ENCODE measurements around the gene SLC16A6. TPM values are rescaled to one million over a fixed set of nuclear protein-coding genes. Genes with fewer than 3 reads are reported as not detected.
A peak's percentile ranks its signal among the peaks of the same experiment; 100 is the strongest.
"Not testable (repeated sequence)": the region's sequence is repeated elsewhere in the genome, so short reads cannot be mapped to it uniquely, and the experiment has no call there.

Gene SLC16A6
- total RNA-seq, 1 donor from 2014 or later, result 0.21 TPM

DNA sequence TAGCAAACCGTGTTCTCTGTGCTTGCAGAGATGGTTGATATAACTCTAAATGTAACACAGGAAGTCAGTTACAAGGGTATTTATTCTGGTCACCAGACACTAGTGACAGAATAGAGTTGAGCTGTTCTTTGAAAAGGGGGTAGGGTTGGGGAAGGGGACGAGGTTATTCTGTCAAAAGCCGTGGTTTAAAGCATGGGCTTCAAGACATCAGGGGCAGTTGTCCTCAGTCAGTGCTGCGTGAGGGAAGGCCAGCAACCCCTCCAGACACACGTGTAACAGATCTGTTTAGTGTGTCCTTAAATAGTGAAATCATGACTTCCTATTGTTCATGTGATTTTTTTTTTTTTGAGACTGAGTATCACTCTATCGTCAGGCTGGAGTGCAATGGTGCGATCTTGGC is 37.5 kb downstream of the SLC16A6 start:
- DNase-seq (ENCODE audit: low read depth), result not testable (repeated sequence)

DNA sequence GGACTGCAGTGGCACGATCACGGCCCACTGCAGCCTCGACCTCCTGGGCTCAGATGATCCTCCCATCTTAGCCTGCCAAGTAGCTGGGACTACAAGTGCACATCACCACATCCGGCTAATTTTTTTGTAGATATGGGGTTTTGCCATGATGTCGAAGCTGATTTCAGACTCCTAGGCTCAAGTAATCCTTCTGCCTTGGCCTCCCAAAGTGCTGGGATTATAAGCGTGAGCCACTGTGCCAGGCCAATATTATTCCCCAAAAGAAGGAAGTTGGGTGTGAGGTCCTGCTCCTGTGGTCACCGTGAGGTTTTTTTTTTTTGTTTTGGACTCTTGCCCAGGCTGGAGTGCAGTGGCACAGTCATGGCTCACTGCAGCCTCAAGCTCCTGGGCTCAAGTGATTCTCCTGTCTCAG is 41.6 kb downstream of the SLC16A6 start:
- no peak for DNase-seq (ENCODE audit: low read depth)

DNA sequence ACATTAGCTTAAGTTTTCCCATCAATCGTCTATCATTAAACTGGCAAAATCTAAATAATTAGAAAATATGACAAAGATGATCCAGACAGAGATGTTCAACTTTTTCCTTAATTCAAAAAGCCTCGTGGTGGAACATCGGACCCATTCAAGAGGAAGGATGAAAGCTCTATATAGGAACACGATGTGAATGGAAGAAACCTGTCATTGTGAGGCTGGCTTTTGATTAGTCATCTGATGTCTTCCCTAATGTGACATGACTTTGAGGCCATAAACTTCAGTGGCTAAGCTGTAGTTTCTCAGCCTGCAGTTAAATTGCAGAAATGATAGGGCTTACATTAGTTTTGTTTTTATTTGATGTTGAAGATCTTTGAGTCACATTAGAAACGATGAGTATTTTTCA is 42.0 kb downstream of the SLC16A6 start:
- no peak for DNase-seq (ENCODE audit: low read depth)

DNA sequence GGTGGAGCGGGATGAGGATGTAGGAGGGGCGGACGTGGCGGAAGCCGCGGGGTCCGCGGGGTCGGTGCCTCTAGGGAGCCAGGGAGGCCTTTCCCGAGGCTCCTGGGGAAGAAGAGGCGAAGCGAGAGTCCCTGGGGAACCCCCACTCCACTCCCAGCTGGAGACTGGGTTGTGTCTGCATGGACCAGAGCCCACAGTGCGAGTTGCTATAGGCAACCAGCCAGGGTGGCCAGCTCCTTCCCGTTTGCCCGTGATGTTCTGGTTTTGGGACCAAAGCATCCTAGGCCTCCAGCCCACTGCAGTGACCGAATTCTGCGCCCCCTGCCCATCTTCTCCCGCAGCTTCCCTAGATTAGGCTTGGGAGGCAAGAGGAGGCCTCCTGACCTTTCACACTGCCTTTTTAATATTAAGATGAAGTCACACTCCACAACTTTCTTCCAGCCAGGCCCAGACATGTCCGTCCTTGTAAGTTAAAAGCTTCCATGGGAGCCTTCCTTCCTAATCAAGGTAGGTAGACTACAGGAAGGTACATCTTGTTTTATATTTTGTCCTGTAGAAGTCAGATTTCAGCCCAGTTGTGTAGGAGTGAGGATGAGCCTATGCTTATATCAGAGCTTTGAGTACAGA is 42.6 kb downstream of the SLC16A6 start:
- peak; percentile 77 for DNase-seq (ENCODE audit: low read depth)

DNA sequence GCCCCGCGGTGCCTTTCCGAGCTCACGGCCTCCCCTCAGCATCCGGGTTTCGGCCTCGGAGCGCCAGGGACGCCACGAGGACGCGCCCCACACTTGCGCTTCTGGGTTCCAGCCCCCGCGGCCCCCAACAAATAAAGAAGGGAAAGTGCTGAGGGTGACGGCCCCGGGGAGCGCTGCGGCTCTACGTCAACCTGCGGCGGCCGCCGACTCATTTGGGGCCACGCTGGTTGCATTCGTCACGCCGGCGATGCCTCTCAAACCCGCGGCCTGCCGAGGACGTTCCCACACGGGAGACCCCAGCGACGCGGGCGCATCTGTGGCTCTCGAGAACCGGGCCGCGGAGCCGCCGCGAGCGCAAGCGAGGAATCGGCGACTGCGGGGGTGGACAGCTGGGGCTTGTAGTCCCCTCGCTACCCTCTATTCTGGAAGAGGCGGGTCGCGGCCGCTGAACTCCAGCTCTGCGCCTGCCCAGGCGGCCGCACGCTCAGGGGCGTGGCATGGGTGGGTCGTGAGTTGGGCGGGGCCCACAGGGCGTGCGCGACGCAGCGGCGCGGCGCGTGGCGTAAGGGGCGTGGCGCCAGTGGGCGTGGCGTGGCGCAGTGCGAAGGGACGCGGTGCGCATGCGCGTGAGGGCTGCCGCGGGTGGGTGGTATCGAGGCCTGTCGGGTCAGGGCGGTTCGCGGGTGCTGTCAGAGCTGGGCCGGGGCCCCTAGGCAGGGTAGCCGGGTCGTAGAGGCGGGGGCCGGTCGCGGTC is 43.3 kb downstream of the SLC16A6 start, which contains the start of gene AMZ2:
TSS of gene AMZ2 (plus strand) at position 599 of the 754 bp plus-strand sequence. CDS start 2,145 bp downstream, outside the sequence.
- peak; percentile 96 for DNase-seq (ENCODE audit: low read depth)

DNA sequence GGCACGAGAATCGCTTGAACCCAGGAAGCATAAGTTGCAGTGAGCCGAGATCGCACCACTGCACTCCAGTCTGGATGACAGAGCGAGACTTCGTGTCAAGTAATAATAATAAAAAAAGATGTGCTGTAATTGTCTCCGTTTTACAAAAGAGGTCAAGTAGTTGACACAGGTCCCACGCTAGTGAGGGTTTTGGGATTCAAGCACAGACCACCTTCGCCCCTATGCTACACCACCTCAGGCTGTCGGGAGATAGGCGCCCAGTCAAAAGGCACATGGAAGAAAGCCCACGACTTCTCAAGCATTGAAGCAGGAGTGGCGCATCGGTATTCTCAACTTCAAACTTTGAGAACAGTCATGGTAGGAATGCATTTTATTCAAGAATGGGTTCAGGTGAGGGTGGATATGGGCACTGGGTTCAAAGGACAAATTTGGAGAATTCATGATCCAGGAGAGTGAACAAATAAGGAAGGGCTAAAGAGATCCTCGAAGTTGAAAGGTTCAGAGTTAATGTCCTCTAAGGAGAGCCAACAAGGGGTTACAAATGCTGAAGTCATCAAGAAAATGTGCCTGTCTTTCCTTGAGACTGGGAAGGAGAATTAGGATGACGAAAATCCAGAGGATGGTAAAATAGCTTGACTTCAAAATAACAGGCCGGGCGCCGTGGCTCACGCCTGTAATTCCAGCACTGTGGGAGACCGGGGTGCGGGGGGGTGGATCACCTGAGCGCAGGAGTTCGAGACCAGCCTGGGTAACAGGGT is 44.5 kb downstream of the SLC16A6 start:
- no peak for DNase-seq (ENCODE audit: low read depth)

DNA sequence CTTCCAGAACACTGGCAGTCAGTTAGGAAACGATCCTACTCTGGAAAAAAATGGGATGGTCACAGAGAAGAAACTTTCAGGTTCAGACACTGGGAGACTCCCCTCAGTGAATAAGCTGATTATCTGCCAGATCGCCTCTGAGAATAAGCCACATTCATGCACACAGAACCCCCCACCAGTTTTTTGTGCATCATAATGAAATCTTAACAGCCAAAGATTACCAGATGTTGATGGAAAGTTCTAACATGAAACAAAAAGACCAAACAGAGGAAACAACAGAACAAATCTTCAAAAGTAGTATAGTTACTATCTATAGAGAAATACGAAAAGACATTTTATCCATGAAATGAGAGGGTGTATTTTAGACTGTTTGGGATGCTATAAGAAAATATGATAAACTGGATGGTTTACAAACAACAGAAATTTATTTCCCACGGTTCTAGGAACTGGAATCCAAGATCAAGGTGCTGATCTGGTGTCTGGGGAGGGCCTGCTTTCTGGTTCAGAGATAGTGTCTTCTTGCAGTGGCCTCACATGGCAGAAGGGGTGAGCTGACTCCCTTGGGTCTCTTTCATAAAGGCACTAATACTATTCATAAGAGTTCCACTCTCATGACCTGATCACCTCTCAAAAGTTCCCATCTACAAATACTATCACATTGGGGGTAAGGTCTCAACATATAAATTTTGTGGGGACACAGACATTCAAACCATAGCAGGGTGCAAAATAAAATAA is 51.1 kb downstream of the SLC16A6 start:
- DNase-seq (ENCODE audit: low read depth), result no peak

DNA sequence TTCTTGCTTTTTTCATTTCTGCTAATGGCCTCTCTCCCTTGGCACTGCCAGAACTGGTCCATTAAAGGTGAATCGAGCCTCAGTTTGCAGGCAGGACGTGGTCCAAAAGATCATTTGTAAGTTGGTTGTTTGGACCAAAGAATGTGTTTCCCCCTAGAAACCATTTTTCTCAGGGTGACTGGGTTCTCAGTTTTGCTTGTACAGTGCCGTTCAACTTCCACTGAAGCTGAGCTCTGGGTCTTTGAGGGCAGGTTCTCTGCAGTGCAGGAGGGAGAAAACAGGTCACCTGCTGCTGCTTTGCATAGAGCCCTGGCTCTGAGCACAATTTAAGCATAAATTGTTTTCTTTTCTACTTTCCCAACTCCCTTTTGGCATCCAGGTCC is 52.1 kb downstream of the SLC16A6 start:
- no peak for DNase-seq (ENCODE audit: low read depth)

DNA sequence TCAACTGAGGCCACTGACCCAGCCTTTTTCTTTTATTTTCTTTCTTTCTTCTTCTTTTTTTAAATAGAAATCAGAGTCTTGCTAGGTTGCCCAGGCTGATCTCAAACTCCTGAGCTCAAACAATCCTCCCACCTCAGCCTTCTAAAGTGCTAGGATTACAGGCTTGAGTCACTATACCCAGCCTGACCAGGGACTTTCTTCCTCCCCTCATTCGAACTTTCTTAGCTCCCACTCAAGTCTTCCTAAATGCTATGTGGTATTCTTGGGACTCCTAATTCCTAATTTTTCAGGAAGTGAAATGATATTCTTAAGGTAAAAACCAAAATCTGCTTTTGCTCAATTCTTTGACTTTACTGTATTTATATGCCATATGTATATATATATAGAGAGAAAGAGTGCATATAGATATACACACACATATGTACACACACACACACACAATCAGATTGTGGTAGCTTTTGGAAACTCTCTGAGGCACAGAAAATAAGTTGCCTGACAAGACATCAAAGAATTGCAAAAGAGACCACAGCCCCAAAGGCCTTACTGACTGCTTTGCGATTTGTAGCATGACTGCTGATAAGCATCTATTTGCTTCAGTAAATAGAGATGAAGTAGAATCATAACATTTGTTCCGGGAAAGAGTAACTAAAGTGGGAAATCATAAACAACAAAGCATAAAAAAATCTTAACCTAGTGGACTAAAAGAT is 52.6 kb downstream of the SLC16A6 start:
- no peak for DNase-seq (ENCODE audit: low read depth)

DNA sequence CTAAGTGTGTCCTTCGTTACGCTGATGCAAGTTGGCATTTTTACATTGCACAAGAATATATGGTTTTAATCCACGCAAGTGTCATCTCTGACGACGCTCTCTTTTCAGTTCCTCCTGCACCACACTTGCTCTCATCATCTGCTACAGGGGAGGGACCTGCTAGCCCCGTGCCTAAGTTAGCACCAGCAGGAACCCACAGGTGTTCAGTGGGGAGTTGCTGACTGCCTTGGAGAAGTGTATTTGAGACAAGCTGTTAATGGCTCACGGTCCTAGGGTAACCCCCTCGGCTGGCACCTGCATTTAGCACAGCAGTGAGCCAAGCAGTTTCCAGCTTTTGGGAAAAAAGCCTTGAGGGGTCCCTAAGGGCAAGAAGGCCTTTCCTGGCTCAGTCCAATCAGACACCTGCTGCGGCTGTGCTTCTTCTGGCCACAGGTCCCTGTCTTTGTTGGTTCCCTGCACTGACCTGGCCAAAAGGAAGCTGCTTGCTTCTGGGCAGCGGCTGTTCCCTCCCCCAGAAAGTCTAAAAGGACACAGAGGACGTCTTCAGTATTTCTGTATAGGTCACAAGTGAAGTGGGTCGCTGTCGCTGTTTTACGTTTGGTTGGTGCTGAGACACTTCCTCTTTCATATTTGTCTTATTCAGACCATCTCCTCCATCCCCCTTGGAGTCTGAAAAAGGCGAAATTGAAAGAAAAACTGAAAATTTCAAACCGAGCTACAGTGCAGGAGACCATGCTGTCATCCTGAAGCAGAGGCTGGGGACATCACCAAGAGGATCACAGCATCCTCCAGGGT is 53.4 kb downstream of the SLC16A6 start:
- DNase-seq (ENCODE audit: low read depth), result not testable (repeated sequence)

DNA sequence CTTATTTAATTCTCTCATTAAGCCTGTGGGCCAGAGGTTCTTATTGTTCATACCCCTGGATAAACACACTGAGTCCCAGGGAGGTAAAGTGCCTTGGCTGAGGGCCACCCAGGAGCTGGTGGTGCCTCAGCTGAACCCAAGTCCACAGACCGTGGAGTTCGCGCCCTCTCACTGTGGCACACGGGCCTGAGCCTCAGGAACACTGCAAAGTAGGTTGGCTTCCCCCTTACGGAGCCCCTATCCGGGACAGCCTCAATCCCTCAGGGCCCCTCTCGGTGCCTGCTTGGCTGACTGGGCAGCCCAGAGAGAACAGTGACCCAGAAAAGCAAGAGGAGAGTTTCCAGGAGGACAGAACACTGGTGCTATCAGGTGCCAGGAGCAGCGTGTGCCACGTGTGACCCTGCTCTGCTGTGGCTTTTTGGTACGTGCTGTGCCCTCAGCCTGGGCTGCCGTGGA is 55.6 kb downstream of the SLC16A6 start:
- not testable (repeated sequence) for DNase-seq (ENCODE audit: low read depth)

DNA sequence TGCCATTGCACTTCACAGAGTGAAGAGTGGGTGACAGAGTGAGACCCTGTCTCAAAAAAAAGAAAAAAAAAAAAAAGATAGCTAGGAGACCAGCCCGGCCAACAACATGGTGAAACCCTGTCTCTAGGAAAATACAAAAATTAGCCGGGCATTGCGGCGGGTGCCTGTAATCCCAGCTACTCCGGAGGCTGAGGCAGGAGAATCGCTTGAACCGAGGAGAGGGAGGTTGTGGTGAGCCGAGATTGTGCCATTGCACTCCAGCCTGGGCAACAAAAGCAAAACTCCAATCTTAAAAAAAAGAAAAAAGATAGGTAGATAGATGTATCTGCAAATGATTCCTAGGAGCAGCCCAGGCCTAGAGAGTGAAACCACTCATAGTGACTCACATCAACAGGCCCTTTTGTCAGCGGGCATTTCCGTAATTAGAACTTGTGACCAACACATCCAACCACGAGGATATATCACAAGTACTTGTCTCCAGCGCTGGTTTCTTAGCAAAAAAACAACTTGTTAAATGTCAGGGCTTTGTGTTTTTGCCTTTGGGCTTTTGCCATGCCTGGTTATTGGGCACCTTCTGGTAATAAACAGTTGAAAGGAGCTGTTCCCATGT is 56.1 kb downstream of the SLC16A6 start:
- DNase-seq (ENCODE audit: low read depth), result peak; percentile 76

DNA sequence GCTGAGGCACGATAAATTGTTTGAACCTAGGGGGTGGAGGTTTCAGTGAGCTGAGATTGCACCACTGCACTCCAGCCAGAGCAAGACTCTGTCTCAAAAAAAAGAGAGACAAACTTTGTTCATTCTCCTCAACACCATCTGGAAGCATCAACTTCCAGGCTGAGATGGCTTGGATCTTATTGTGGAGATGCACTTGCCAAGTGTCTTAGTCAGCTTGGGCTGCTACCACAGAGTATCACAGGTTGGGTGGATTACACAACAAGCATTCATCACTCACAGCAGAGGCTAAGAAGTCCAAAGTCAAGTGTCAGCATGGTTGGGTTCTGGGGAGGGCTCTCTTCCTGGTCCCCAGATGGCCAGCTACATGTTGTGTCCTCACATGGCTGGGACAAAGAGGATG is 58.2 kb downstream of the SLC16A6 start:
- not testable (repeated sequence) for DNase-seq (ENCODE audit: low read depth)

DNA sequence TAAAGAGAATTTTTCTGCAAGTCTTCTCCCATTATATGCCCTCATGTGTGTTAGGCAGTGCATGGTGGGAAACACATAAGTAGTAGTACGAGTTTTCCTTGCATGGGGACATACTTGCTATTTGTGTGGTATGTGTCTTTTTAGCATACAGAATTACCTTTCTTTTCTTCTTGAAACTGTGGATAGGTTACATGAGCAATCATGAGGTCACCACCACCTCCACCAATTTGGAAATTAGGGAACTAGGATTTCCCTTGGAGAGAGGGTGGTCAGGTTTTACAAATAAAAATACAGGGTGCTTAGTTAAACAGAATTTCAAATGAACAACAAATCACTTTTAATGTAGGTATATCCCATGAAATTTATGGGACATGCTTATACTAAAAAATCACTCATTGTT is 59.4 kb downstream of the SLC16A6 start:
- no peak for DNase-seq (ENCODE audit: low read depth)

DNA sequence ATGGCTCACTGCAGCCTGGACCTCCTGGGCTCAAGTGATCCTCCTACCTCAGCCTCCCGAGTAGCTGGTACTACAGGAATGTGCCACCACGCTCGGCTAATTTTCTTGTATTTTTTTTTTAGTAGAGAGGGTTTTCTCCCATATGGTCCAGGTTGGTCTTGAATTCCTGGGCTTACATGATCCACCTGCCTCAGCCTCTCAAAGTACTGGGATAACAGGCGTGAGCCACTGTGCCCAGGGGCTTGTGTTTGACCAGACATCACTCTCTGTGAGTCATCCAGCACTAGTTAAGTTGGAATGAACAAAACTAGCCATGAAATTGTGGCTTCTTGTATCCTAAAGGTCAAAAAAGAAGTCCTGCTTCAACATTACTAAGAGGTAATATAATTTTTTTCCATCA is 59.8 kb downstream of the SLC16A6 start:
- DNase-seq (ENCODE audit: low read depth), result not testable (repeated sequence)

DNA sequence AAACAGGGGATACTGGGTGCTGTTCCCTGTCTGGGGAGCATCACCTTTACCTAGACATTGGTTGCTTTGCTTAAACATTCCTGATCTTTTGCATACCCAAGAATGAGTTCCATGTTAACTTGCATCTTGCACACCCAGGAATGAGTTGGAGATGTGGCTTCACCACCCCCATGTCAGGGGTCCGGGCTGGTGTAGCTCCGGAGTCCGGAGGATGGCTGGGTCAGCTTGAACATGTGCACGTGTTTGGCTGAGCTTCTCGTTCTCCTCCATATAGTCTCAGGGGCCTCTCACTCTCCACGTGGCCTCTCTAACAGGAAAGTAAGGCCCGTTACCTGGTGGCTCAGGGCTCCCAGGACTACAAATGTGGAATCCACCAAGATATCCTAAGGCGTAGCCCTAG is 61.3 kb downstream of the SLC16A6 start:
- no peak for DNase-seq (ENCODE audit: low read depth)

DNA sequence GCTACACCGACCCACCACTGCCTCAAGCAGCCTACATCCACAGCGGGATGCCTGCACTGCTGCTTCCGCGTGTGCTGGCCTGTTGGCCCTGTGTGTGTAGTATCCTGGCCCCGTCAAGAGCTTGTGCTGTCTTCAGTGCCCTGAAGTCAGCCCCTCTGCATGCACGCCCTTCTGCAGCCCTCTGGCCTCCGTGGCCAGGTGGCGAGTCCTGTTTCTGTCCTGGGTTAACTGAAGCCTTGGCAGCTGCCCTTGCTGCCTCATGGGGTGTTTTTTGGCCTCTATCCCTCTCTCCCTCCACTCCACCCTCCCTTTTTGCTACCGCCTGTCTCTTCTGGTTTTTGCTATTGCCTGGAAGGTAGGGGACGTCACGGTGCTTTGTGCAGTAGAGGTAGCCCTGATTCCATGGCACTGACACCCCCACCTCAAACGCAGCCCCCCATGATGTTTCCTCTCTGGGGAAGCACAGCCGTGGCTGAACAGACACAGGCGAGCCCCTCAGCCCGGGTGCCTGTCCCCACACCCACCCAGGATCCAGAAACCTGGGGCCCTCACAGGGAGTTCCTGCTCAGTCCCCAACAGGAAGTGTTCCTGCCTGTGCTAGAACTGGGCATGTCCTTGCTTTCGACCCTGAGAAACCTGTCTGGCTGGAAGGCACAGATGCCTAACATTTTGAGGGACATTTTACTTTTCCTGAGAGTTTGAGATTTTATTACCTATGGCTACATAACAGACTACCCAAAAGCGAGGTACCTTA is 61.9 kb downstream of the SLC16A6 start:
- no peak for DNase-seq (ENCODE audit: low read depth)

DNA sequence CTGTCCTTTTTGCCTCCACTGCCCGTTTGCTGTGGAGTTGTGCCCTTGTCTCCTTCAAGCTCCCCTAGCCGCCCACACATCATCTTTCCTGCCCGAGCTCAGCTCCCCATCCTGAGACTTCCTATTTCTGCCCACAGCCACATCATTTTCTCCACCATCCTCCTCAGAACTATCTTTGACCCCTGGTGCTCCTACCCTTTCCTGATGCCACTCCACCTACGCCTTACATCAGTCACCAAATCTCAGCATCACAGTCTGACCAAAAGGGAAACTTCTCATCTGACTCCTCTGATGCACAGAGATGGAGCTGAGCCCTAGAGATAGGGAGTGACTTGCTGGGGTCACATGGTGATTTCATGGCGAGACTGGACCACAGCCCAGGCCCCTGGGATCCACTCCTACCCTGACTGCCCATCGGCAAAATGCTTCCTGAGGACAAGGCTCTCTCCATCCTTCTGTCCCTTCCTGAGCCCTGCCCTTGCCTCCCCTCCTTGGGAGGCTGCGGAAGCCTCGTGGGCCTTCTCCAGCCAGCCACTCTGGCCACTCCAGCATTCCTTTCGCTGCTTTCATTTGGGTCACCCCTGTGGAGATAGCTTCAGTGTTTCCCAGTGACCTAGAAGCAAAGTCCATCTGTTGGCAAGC is 62.8 kb downstream of the SLC16A6 start:
- not testable (repeated sequence) for DNase-seq (ENCODE audit: low read depth)

All from myocyte (in vitro differentiated cells).